Rectal smooth muscle tissue (tissue), 1 donor: ENCODE measurements around the gene SARM1.
"Not testable (repeated sequence)": the region's sequence is repeated elsewhere in the genome, so short reads cannot be mapped to it uniquely, and the experiment has no call there.

Experiments used
- H3K27ac ChIP-seq: one replicate; pipeline ENCODE4 v1.7.0; 2013; ENCODE audit warnings: low read depth, low read length, inconsistent platforms
- H3K27me3 ChIP-seq: one replicate; pipeline ENCODE4 v1.7.0; 2013; ENCODE audit warnings: low read length; ENCODE audit not compliant: control insufficient read depth, insufficient read depth
- H3K36me3 ChIP-seq: one replicate; pipeline ENCODE4 v1.7.0; 2013; ENCODE audit warnings: low read length; ENCODE audit not compliant: control insufficient read depth, insufficient read depth
- H3K4me1 ChIP-seq: one replicate; pipeline ENCODE4 v1.7.0; 2013; ENCODE audit warnings: low read length; ENCODE audit not compliant: control insufficient read depth, insufficient read depth
- H3K4me3 ChIP-seq: one replicate; pipeline ENCODE4 v1.7.0; 2013; ENCODE audit warnings: low read length
- H3K9ac ChIP-seq: one replicate; pipeline ENCODE4 v1.7.0; 2013; ENCODE audit warnings: low read length

SARM1 gene

DNA sequence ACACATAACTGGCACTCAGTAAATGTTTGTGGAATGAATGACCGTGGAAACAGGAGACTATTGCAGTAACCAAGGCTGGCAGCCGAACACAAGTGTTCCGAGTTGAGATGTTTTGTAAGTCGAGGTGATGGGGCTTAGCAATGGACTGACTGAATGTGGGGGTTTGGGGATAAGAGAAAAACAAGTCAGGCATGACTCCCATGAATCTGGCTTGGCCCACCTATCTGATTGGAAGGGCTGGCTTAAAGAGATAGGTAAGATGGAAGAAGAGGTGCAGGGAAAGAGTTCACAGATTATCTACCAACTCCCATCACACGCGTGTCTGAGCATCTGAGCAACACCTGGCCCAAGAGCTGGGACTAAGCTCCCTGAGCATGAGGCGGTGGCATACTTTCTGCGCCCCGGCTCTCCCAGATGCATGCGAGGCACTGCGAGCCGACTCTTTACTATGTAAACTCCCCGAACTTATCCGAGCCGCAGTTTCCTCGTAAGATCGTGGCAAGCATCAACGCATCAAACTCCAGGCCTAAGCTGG, 36.8 kb upstream of the SARM1 start:
- Histone ChIP-seq H3K27me3 (no peaks in the 10 kb centered on the region), H3K4me3 (peak overlapping the region; percentile 96), H3K36me3 (peaks cover 17% of the 10 kb centered on the region), H3K9ac (peak overlapping the region; percentile 78), H3K27ac (peak overlapping the region; percentile 85), H3K4me1 (peaks cover 8% of the 10 kb centered on the region)

DNA sequence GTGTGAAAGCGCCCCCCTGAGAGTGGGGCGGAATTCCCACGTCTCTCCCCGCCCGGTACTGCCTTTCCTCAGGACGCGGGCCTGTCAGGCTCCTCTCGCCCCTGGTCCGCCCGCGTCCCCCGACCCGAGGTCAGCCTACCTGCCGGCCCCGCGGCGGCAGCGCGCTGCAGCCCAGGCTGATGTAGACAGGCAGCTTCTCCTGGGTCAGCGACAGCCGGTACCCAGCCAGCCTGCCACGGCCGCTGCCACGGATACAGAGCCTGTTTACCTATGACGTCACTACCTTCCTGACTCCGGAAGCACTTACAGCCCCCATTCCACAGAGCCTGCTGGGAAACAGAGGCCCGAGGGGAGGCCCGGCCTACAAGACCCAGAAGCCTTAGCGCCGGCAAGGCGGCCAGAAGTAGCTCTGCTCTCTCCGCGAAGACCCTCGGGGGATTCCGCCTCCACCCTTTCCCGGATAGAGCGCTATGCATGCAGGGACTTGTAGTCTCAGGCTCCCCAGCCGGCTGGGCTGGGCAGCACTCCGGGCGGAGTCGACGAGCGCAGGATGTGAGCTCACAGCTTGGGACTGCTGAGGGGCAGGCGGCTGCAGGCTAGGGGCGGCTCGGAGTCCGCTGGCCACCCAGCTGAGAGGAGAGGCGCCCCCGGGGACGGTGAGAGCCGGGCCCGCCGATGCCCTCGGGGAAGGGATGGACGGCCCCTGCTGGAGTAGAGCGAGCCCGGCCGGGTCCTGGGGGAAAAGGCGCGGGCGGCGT, 36.1 kb upstream of the SARM1 start, which contains the start of the genes IFT20 and TNFAIP1:
TSS of gene IFT20 (minus strand) at position 272 of the 758 bp plus-strand sequence. CDS start 3,487 bp downstream, outside the sequence.
TSS of gene TNFAIP1 (plus strand) at position 561 of the 758 bp plus-strand sequence. CDS start 3,761 bp downstream, outside the sequence.
- Histone ChIP-seq H3K9ac (peak within 1 kb of the TSS; percentile 78), H3K36me3 (peaks cover 17% of the 10 kb centered on the region), H3K27ac (peak within 1 kb of the TSS; percentile 92), H3K4me1 (peaks cover 8% of the 10 kb centered on the region), H3K27me3 (no peaks in the 10 kb centered on the region), H3K4me3 (peak within 1 kb of the TSS; percentile 96)

DNA sequence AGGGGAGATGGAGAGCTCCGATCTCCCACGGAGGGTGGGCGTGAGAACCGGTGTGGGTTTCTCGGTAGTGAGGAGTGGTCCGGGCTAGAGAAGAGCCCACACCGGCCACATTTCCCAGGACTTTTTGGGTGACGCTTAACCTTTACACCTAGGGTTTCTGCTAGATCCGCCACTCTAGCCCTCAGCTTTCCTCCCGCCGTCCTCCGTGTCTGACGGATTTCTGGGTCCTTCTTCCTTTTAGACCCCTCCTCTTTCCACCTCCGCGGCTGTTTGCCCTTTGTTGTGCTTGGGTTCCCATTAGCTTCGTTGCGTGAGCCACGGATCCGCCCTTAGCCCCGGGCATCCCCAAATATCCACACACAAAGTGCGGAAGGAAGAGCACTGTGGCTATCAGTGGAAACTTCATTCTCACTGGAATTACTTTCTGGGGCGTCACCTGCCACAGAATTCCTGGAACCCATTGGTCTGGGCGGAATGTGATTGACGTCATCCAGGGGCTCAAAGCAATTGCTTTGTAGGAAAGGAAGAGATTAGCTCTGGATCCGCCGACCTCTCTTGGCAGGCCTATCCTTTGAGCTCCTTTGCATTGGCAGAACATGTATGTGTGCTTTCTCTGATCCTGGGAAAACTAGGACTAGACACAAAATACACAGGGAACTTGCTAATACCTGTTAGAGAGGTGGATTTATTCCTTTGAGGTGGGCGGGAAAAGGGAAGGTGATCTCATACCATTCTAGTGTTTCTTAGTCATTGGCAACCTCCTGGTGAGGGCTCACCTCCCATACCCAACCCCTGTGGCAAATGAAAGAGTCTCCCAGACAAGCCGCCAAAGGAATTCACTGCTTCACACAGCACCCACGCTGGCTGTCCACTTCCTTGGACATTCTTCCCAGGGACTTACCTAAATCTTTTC, 35.3 kb upstream of the SARM1 start:
- H3K27ac ChIP-seq = peak overlapping the region; percentile 92
- H3K9ac ChIP-seq = peak overlapping the region; percentile 74
- H3K27me3 ChIP-seq = no peaks in the 10 kb centered on the region
- H3K4me3 ChIP-seq = peak overlapping the region; percentile 92
- peaks cover 8% of the 10 kb centered on the region for H3K4me1 ChIP-seq
- peaks cover 20% of the 10 kb centered on the region for H3K36me3 ChIP-seq

DNA sequence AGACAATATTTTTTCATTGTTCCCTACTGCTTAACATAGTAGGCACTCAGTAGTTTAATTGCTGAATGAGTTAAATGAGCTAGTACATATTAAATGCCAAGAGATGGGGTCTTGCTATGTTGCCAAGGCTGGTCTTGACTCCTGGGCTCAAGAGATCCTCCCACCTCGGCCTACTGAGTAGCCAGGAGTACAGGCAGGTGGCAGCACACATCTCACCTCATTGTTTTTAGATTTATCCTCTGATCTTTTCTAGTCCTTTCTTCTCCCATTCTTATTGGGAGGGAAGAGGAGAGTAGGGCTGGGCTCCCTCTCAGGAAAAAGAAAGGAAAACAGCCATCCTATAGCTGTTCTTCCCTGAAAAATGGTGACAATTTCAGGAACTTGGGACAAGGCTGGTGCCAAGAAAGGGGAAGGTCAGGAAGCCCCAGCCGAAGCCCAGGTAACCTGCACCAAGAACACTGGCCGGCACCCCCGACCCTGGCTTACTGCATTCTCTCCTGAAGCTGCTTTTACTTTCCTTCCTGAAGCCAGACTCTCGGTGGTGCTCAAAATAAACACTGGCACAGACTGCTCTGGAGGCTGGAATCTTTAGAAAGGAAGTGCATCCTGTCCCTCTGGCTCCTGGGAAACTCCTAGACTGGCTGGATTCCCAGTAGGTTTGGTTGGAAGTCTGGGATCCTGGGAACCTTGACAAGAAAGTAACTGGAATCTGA, 33.3 kb upstream of the SARM1 start:
- no peak overlapping the region for H3K9ac ChIP-seq
- no peak overlapping the region for H3K27ac ChIP-seq
- peaks cover 30% of the 10 kb centered on the region for H3K36me3 ChIP-seq
- peaks cover 8% of the 10 kb centered on the region for H3K4me1 ChIP-seq
- no peaks in the 10 kb centered on the region for H3K27me3 ChIP-seq
- H3K4me3 ChIP-seq = no peak overlapping the region

DNA sequence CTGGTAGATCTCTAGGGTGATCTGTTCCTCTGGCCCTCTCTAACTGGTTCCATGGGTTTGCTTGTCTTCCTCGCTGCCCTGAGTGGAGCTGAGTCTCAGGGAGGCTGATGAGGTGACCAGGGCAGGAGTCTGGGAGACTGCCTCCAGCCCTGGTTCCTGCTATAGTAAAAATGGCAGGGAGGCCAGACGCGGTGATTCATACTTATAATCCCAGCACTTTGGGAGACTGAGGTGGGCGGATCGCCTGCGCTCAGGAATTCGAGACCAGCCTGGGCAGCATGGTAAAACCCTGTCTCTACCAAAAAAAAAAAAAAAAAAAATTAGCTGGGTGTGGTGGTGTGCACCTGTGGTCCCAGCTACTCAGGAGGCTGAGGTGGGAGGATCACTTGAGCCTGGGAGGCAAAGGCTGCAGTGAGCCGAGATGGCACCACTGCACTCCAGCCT, 32.7 kb upstream of the SARM1 start:
- H3K4me1 ChIP-seq, H3K4me3 ChIP-seq, H3K27me3 ChIP-seq, H3K9ac ChIP-seq, H3K27ac ChIP-seq: not testable (repeated sequence)
- peaks cover 34% of the 10 kb centered on the region for H3K36me3 ChIP-seq

DNA sequence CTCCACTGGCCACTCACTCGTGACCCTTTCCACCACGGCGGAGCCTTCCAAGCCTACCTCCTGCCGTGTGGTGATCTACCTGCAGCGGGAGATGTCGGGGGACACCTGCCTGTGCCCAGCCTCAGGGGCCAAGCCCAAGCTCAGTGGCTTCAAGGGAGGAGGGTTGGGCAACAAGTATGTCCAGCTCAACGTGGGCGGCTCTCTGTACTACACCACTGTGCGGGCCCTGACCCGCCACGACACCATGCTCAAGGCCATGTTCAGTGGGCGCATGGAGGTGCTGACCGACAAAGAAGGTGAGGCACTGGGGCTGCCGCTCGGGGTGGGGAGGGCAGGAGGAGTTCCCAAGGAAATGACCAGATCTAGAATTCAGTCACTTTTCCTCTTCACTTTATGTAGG, 32.1 kb upstream of the SARM1 start:
- no peak overlapping the region for H3K4me3 ChIP-seq
- H3K27me3 ChIP-seq = no peaks in the 10 kb centered on the region
- H3K4me1 ChIP-seq = peaks cover 6% of the 10 kb centered on the region
- H3K9ac ChIP-seq = no peak overlapping the region
- peaks cover 37% of the 10 kb centered on the region for H3K36me3 ChIP-seq
- H3K27ac ChIP-seq = no peak overlapping the region

DNA sequence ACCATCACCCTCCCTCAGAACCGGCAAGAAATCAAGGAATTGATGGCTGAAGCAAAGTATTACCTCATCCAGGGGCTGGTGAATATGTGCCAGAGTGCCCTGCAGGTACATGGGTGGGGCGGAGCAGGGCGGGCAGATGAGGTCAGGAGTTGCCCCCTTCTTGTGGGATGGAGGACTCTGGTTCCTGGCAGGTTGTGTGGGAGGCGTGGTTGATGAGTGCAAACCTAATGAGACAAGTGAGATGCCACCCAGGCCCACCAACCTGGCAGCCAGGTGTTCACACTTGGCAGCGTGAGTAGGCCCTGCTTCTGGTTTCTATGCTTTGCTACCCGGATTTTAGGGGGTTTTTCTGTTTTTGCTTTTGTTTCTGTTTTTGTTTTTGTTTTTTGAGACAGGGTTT, 31.1 kb upstream of the SARM1 start:
- no peak overlapping the region for H3K9ac ChIP-seq
- H3K4me3 ChIP-seq = no peak overlapping the region
- H3K27me3 ChIP-seq = no peaks in the 10 kb centered on the region
- peaks cover 4% of the 10 kb centered on the region for H3K4me1 ChIP-seq
- H3K36me3 ChIP-seq = peaks cover 39% of the 10 kb centered on the region
- no peak overlapping the region for H3K27ac ChIP-seq

DNA sequence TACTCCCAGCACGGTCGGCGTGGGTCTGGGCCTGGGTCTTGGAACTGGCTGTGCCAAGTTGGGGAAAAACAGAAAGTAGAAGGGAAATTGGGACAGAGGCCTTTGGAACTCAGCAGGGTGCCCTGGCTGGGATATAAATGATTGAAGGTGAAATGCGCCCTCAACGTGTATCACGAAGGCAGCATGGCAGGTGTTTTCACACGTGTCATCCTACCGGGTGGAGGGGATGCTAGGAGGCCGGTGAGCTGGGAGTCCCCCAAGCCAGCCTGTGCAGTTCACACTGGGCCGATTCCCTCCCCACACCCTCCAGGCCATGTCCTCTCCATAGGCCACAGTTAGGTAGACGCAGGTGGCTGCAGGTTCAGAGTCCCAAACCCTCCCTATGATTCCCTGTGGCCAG, 30.0 kb upstream of the SARM1 start:
- H3K36me3 ChIP-seq = peaks cover 45% of the 10 kb centered on the region

DNA sequence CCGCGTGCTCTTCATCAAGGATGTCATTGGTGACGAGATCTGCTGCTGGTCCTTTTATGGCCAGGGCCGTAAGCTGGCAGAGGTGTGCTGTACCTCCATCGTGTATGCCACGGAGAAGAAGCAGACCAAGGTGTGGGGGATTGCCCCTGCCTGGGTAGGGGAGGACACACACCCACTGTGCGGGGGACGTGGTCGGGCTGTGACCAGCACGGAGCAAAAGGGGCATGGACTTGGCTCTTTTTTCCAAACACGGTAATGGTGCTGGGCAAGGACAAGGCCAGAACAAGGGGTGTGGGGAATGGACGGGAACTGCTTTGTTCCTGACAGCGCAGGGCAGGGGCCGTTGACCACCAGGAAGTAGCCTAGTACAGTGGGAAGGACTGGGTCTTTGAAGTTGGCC, 29.2 kb upstream of the SARM1 start:
- Histone ChIP-seq H3K36me3 (peaks cover 51% of the 10 kb centered on the region), H3K27ac (no peak overlapping the region), H3K9ac (no peak overlapping the region), H3K4me1 (no peaks in the 10 kb centered on the region), H3K27me3 (no peaks in the 10 kb centered on the region), H3K4me3 (no peak overlapping the region)

More for the DNA sequence above, 30.0 kb upstream of the SARM1 start:
- Histone ChIP-seq H3K4me1 (peaks cover 4% of the 10 kb centered on the region), H3K4me3 (no peak overlapping the region), H3K27ac (no peak overlapping the region), H3K9ac (no peak overlapping the region), H3K27me3 (no peaks in the 10 kb centered on the region)

DNA sequence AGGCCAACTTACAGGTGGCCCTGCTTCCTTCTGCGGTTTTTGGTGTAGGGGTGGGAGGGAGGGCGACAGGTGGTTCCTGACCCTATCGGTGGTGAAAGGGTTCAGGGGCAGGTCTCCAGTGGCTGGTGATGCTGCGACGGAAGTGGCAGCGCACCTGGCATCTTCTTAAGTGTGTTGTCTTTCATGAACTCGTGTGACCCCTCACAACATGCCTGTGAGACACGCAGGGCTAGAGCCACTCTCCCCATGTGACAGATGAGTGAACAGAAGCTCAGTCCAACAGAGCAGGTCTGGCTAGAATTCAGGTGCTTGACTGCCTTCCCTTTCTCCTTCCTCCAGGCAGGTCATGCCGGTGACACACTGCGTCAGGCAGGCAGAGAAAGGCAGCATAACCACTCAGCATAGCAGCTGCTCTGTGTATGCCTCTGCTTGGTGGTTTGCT, 28.0 kb upstream of the SARM1 start:
- Histone ChIP-seq H3K27ac (no peak overlapping the region), H3K27me3 (no peaks in the 10 kb centered on the region), H3K4me1 (no peaks in the 10 kb centered on the region), H3K36me3 (peaks cover 60% of the 10 kb centered on the region), H3K4me3 (no peak overlapping the region), H3K9ac (no peak overlapping the region)

DNA sequence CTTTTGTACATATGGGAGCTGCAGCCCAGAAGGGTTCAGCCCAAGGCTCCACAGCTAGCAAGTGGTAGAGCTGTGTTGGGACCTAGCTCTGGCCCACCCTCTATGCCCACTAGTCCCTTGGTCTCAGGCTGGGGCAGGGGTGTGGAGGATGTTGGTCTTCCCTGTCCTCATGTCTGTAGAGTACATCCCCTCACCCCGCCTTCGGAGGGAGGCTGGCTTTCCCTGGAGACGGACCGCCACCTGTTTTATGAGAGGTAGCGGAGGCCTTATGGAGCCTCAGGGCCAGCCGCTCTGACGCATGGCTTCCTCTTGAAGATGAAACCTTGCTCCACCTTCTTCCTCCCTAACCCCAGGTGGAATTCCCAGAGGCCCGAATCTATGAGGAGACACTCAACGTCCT, 27.5 kb upstream of the SARM1 start:
- Histone ChIP-seq H3K4me1 (no peaks in the 10 kb centered on the region), H3K4me3 (no peak overlapping the region), H3K27ac (no peak overlapping the region), H3K36me3 (peaks cover 65% of the 10 kb centered on the region), H3K9ac (no peak overlapping the region), H3K27me3 (no peaks in the 10 kb centered on the region)
